ENCODE results near the gene CHCHD6. TPM values are rescaled to one million over a fixed set of nuclear protein-coding genes. Genes with fewer than 3 reads are reported as not detected.

The CHCHD6 gene
- polyA plus RNA-seq, 1 donor from 2014 or later: 102 TPM

DNA sequence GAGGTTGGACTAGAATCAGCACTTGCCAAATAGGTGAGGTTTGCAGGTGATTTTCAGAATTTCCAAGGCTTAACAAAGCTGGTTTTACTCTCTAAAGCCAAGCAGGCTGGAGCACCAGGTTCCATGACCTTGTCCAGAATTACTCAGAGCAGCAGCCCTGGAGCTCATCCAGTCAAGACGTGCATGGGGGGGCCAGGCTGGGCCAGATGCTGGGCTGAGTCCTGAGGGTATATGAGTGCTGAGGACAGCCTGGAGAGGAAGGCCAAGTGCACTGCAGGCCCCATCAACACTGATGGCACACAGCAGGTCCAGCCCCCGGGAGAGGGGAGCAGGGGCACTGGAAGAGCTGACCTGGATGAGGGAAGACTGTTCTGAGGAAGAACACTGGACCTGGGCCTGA, 46.1 kb upstream of the CHCHD6 start:
- TF ChIP-seq MXI1 (conservative IDR thresholded peaks at IDR 0.05; ENCODE audit: poor library complexity, severe bottlenecking) (no peak), SMC3 (conservative IDR thresholded peaks at IDR 0.05; ENCODE audit: poor library complexity) (no peak), POLR2AphosphoS5 (IDR thresholded peaks at IDR 0.05) (no peak), EZH2 (IDR thresholded peaks at IDR 0.05; ENCODE audit: borderline replicate concordance, insufficient read depth, low read length, poor library complexity, severe bottlenecking) (no peak), EP300 (conservative IDR thresholded peaks at IDR 0.05; ENCODE audit: poor library complexity, severe bottlenecking) (no peak), TAF1 (IDR thresholded peaks at IDR 0.05; ENCODE audit: low read depth) (no peak), RAD21 (conservative IDR thresholded peaks at IDR 0.05) (no peak)
- TF ChIP-seq, protein P1, sequence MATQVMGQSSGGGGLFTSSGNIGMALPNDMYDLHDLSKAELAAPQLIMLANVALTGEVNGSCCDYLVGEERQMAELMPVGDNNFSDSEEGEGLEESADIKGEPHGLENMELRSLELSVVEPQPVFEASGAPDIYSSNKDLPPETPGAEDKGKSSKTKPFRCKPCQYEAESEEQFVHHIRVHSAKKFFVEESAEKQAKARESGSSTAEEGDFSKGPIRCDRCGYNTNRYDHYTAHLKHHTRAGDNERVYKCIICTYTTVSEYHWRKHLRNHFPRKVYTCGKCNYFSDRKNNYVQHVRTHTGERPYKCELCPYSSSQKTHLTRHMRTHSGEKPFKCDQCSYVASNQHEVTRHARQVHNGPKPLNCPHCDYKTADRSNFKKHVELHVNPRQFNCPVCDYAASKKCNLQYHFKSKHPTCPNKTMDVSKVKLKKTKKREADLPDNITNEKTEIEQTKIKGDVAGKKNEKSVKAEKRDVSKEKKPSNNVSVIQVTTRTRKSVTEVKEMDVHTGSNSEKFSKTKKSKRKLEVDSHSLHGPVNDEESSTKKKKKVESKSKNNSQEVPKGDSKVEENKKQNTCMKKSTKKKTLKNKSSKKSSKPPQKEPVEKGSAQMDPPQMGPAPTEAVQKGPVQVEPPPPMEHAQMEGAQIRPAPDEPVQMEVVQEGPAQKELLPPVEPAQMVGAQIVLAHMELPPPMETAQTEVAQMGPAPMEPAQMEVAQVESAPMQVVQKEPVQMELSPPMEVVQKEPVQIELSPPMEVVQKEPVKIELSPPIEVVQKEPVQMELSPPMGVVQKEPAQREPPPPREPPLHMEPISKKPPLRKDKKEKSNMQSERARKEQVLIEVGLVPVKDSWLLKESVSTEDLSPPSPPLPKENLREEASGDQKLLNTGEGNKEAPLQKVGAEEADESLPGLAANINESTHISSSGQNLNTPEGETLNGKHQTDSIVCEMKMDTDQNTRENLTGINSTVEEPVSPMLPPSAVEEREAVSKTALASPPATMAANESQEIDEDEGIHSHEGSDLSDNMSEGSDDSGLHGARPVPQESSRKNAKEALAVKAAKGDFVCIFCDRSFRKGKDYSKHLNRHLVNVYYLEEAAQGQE (IDR thresholded peaks at IDR 0.05; ENCODE audit: borderline replicate concordance): no peak
- TF ChIP-seq, protein P2, sequence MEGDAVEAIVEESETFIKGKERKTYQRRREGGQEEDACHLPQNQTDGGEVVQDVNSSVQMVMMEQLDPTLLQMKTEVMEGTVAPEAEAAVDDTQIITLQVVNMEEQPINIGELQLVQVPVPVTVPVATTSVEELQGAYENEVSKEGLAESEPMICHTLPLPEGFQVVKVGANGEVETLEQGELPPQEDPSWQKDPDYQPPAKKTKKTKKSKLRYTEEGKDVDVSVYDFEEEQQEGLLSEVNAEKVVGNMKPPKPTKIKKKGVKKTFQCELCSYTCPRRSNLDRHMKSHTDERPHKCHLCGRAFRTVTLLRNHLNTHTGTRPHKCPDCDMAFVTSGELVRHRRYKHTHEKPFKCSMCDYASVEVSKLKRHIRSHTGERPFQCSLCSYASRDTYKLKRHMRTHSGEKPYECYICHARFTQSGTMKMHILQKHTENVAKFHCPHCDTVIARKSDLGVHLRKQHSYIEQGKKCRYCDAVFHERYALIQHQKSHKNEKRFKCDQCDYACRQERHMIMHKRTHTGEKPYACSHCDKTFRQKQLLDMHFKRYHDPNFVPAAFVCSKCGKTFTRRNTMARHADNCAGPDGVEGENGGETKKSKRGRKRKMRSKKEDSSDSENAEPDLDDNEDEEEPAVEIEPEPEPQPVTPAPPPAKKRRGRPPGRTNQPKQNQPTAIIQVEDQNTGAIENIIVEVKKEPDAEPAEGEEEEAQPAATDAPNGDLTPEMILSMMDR (IDR thresholded peaks at IDR 0.05; ENCODE audit: poor library complexity, severe bottlenecking): no peak
- H3K9me2 ChIP-seq (ENCODE audit: insufficient read depth, low read length): no peaks in the 10 kb centered on the region
- H3K4me2 ChIP-seq (ENCODE audit: low read length): no peak overlapping the region
- no peaks in the 10 kb centered on the region for H3F3A ChIP-seq (ENCODE audit: insufficient read depth, low read length, poor library complexity, severe bottlenecking)
- no peak overlapping the region for H2AFZ ChIP-seq (ENCODE audit: low read depth, low read length)
- no peaks in the 10 kb centered on the region for H3K27me3 ChIP-seq (ENCODE audit: insufficient read depth, low read depth, low read length)
- no peak overlapping the region for H3K27ac ChIP-seq (ENCODE audit: low read length)
- no peaks in the 10 kb centered on the region for H4K20me1 ChIP-seq (ENCODE audit: insufficient read depth)
- H3K4me3 ChIP-seq (ENCODE audit: low read length): no peak overlapping the region
- H3K79me2 ChIP-seq (replicated peaks; ENCODE audit: insufficient read depth, low read length): no peaks in the 10 kb centered on the region
- no peaks in the 10 kb centered on the region for H3K36me3 ChIP-seq (ENCODE audit: insufficient read depth, low read length)
- peaks cover 10% of the 10 kb centered on the region for H3K9me3 ChIP-seq (ENCODE audit: low read length)
- H3K9ac ChIP-seq (ENCODE audit: low read length): no peak overlapping the region

DNA sequence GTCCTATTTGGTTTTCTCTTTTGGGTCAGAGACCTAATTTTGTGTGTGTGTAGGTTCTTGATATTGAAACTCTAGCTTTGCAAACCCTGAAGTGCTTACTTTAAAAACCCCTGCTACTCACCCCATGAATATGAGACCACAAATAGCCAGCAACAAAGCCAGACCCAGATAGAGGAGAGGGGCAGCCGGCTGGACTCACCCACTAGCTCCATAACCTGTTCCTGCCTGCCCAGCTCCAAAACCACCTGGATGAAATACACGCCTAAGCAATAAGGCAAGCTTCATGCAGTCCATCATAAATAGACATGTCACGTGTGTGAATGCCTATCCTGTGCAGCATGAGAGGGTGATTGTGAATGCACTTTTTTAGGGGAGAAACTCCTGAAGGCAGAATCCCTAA, 45.5 kb upstream of the CHCHD6 start:
- no peak overlapping the region for H3K9ac ChIP-seq (ENCODE audit: low read length)
- TF ChIP-seq RAD21 (conservative IDR thresholded peaks at IDR 0.05) (no peak), POLR2AphosphoS5 (IDR thresholded peaks at IDR 0.05) (no peak), EZH2 (IDR thresholded peaks at IDR 0.05; ENCODE audit: borderline replicate concordance, insufficient read depth, low read length, poor library complexity, severe bottlenecking) (no peak), SMC3 (conservative IDR thresholded peaks at IDR 0.05; ENCODE audit: poor library complexity) (no peak), MXI1 (conservative IDR thresholded peaks at IDR 0.05; ENCODE audit: poor library complexity, severe bottlenecking) (no peak), EP300 (conservative IDR thresholded peaks at IDR 0.05; ENCODE audit: poor library complexity, severe bottlenecking) (no peak), TAF1 (IDR thresholded peaks at IDR 0.05; ENCODE audit: low read depth) (no peak)
- TF ChIP-seq, protein P1 (IDR thresholded peaks at IDR 0.05; ENCODE audit: borderline replicate concordance): no peak
- TF ChIP-seq, protein P2 (IDR thresholded peaks at IDR 0.05; ENCODE audit: poor library complexity, severe bottlenecking): no peak
- H3K4me3 ChIP-seq (ENCODE audit: low read length): no peak overlapping the region
- no peaks in the 10 kb centered on the region for H3F3A ChIP-seq (ENCODE audit: insufficient read depth, low read length, poor library complexity, severe bottlenecking)
- H3K9me3 ChIP-seq (ENCODE audit: low read length): peaks cover 10% of the 10 kb centered on the region
- H3K27me3 ChIP-seq (ENCODE audit: insufficient read depth, low read depth, low read length): no peaks in the 10 kb centered on the region
- no peaks in the 10 kb centered on the region for H3K79me2 ChIP-seq (replicated peaks; ENCODE audit: insufficient read depth, low read length)
- no peak overlapping the region for H3K4me2 ChIP-seq (ENCODE audit: low read length)
- H2AFZ ChIP-seq (ENCODE audit: low read depth, low read length): no peak overlapping the region
- H3K27ac ChIP-seq (ENCODE audit: low read length): no peak overlapping the region
- no peaks in the 10 kb centered on the region for H3K9me2 ChIP-seq (ENCODE audit: insufficient read depth, low read length)
- H4K20me1 ChIP-seq (ENCODE audit: insufficient read depth): no peaks in the 10 kb centered on the region
- no peaks in the 10 kb centered on the region for H3K36me3 ChIP-seq (ENCODE audit: insufficient read depth, low read length)

Data from neural cell (in vitro differentiated cells).